PC-3 (cell line): Measurements from ENCODE around the gene OR5AR1. TPM values are rescaled to one million over a fixed set of nuclear protein-coding genes. Genes with fewer than 3 reads are reported as not detected.

Experiments
- ATAC-seq: fragments of 200-7000 bp; cut with Tn5 transposase; 2 replicates; pipeline ENCODE4 v1.9.1; 2020; ENCODE audit warnings: mild to moderate bottlenecking, moderate library complexity
- BruUV-seq: library from RNA; stranded (reverse); fragments of 400-500 nt; replicated peaks from 2 replicates; lab custom pipeline; 2021; lab: Mats Ljungman, UMichigan
- CTCF ChIA-PET: fragments of 300-600 bp; sonication (Branson Sonifier 250); formaldehyde crosslinking; loops from one replicate; lab custom pipeline; 2022; ENCODE audit warnings: antibody characterized with exemption; lab: Charles Lee
- POLR2A ChIA-PET: fragments of 300-600 bp; sonication (Branson Sonifier 250); formaldehyde crosslinking; loops from one replicate; lab custom pipeline; 2022; ENCODE audit warnings: antibody characterized with exemption; ENCODE audit not compliant: unreplicated experiment; lab: Charles Lee
- DNase-seq: peaks from one replicate; pipeline ENCODE4 v3.0.0-alpha.2; 2015
- H2AFZ ChIP-seq: fragments of 300-600 bp; sonication (generic); 2 replicates; pipeline ENCODE4 v1.6.0; 2016; ENCODE audit warnings: antibody characterized with exemption, low read length
- H3F3A ChIP-seq: fragments of 300-600 bp; sonication (generic); one replicate; pipeline ENCODE4 v1.6.0; 2017; ENCODE audit warnings: antibody characterized with exemption, low read length, control low read depth, mild to moderate bottlenecking; ENCODE audit not compliant: unreplicated experiment
- H3K27ac ChIP-seq: fragments of 300-600 bp; sonication (generic); 2 replicates; pipeline ENCODE4 v1.5.1; 2016; ENCODE audit warnings: mild to moderate bottlenecking, low read length
- H3K27me3 ChIP-seq: fragments of 300-600 bp; sonication (generic); 2 replicates; pipeline ENCODE4 v1.6.1; 2016; ENCODE audit warnings: low read length, mixed read lengths
- H3K36me3 ChIP-seq: fragments of 300-600 bp; sonication (generic); 2 replicates; pipeline ENCODE4 v1.6.1; 2016; ENCODE audit warnings: low read depth, mixed run types, low read length, mixed read lengths
- H3K4me1 ChIP-seq: fragments of 300-600 bp; sonication (generic); 2 replicates; pipeline ENCODE4 v1.5.1; 2016; ENCODE audit warnings: low read length; ENCODE audit not compliant: insufficient read depth
- H3K4me2 ChIP-seq: fragments of 300-600 bp; sonication (generic); 2 replicates; pipeline ENCODE4 v1.6.0; 2016; ENCODE audit warnings: low read length
- H3K4me3 ChIP-seq: fragments of 300-600 bp; sonication (generic); 2 replicates; pipeline ENCODE4 v1.5.1; 2016; ENCODE audit warnings: mild to moderate bottlenecking, low read length, mixed read lengths
- H3K79me2 ChIP-seq: fragments of 300-600 bp; sonication (generic); 2 replicates; pipeline ENCODE4 v1.6.1; 2017; ENCODE audit warnings: low read length, mixed read lengths
- H3K9ac ChIP-seq: fragments of 300-600 bp; sonication (generic); 2 replicates; pipeline ENCODE4 v1.6.0; 2016; ENCODE audit warnings: mild to moderate bottlenecking, low read length
- H3K9me2 ChIP-seq: fragments of 300-600 bp; sonication (generic); replicated peaks from 2 replicates; pipeline ENCODE4 v1.6.1; 2016; ENCODE audit warnings: mixed run types, low read length, mixed read lengths
- H3K9me3 ChIP-seq: fragments of 300-600 bp; sonication (generic); 2 replicates; pipeline ENCODE4 v1.6.1; 2016; ENCODE audit warnings: low read length, mixed read lengths
- H4K20me1 ChIP-seq: fragments of 300-600 bp; sonication (generic); 2 replicates; pipeline ENCODE4 v1.6.1; 2016; ENCODE audit warnings: low read length, mixed read lengths
- CTCF ChIP-seq: fragments of 300-600 bp; sonication (generic); conservative IDR thresholded peaks from 2 replicates; pipeline ENCODE4 v1.5.1; 2017; ENCODE audit warnings: antibody characterized with exemption, low read depth, mild to moderate bottlenecking, low read length
- EZH2 ChIP-seq: fragments of 300-600 bp; sonication (generic); IDR thresholded peaks from one replicate; pipeline ENCODE4 v1.6.1; 2017; ENCODE audit warnings: antibody characterized with exemption, mild to moderate bottlenecking, low read length; ENCODE audit not compliant: unreplicated experiment
- EZH2phosphoT487 ChIP-seq: fragments of 300-600 bp; sonication (generic); IDR thresholded peaks from 2 replicates; pipeline ENCODE4 v1.6.1; 2018; ENCODE audit warnings: mild to moderate bottlenecking, antibody characterized with exemption, low read length, borderline replicate concordance
- intact Hi-C: fragments of 100-400 bp; cut with micrococcal nuclease; formaldehyde crosslinking; loops from 2 replicates; pipeline ENCODE4 v1.9.0; 2023
- total RNA-seq: library from RNA; depleted of rRNA; stranded (reverse); fragments of >200 nt; gene quantifications from 2 replicates; pipeline ENCODE4 v1.2.3, GENCODE V29; 2014

Gene OR5AR1
- total RNA-seq, 1 experiment from 2014 or later: not detected

GRCh38 chr11:56705784-56706396 lies 42.4 kb downstream of the OR5AR1 start:
- Histone ChIP-seq H3K9me3 (peaks cover 3% of the 10 kb centered on the region; the same call in 1 of the 2 replicates), H3K4me2 (no peak overlapping the region), H3K4me1 (no peaks in the 10 kb centered on the region), H3K9ac (no peak overlapping the region), H3K27me3 (no peaks in the 10 kb centered on the region), H3K27ac (no peak overlapping the region), H3K79me2 (no peaks in the 10 kb centered on the region), H2AFZ (no peak overlapping the region), H3K4me3 (no peak overlapping the region), H3K9me2 (no peaks in the 10 kb centered on the region), H3K36me3 (no peaks in the 10 kb centered on the region), H3F3A (no peaks in the 10 kb centered on the region), H4K20me1 (no peaks in the 10 kb centered on the region)
- no TSS peak for BruUV-seq
- intact Hi-C loops: no loop called here
- no peak for DNase-seq
- TF ChIP-seq EZH2phosphoT487 (no peak), EZH2 (no peak), CTCF (no peak)
- ChIA-PET CTCF (no interaction called here), POLR2A (no interaction called here)
- no peak for ATAC-seq

- H3K4me1 ChIP-seq: no peaks in the 10 kb centered on the region
- no peaks in the 10 kb centered on the region for H3K9me2 ChIP-seq
- H3K4me3 ChIP-seq: no peak overlapping the region
- H3K27ac ChIP-seq: no peak overlapping the region
- no peaks in the 10 kb centered on the region for H3F3A ChIP-seq
- POLR2A ChIA-PET: no interaction called here
- no peaks in the 10 kb centered on the region for H3K27me3 ChIP-seq
- H3K9me3 ChIP-seq: peaks cover 3% of the 10 kb centered on the region; the same call in 1 of the 2 replicates
- BruUV-seq: no TSS peak
- no peak for DNase-seq
- intact Hi-C loops: no loop called here
- no peaks in the 10 kb centered on the region for H3K79me2 ChIP-seq
- H2AFZ ChIP-seq: no peak overlapping the region
- no peak overlapping the region for H3K4me2 ChIP-seq
- no peaks in the 10 kb centered on the region for H3K36me3 ChIP-seq
- H3K9ac ChIP-seq: no peak overlapping the region
- CTCF ChIA-PET: no interaction called here
- TF ChIP-seq EZH2phosphoT487 (no peak), CTCF (no peak), EZH2 (no peak)
- H4K20me1 ChIP-seq: no peaks in the 10 kb centered on the region
- ATAC-seq: no peak
These were observed 43.0 kb downstream of the OR5AR1 start for GRCh38 chr11:56706486-56706885.

GRCh38 chr11:56714206-56714605 lies 50.7 kb downstream of the OR5AR1 start:
- no peaks in the 10 kb centered on the region for H3K79me2 ChIP-seq
- no peak overlapping the region for H2AFZ ChIP-seq
- H3K9ac ChIP-seq: no peak overlapping the region
- no TSS peak for BruUV-seq
- H3K4me2 ChIP-seq: no peak overlapping the region
- ChIA-PET POLR2A (no interaction called here), CTCF (no interaction called here)
- TF ChIP-seq EZH2 (no peak), EZH2phosphoT487 (no peak), CTCF (no peak)
- intact Hi-C loops: no loop called here
- no peaks in the 10 kb centered on the region for H3K4me1 ChIP-seq
- H3K9me2 ChIP-seq: no peaks in the 10 kb centered on the region
- no peaks in the 10 kb centered on the region for H3K27me3 ChIP-seq
- H3K4me3 ChIP-seq: no peak overlapping the region
- H3K36me3 ChIP-seq: no peaks in the 10 kb centered on the region
- ATAC-seq (no peak), DNase-seq (no peak)
- H3K27ac ChIP-seq: no peak overlapping the region
- no peaks in the 10 kb centered on the region for H3K9me3 ChIP-seq
- H3F3A ChIP-seq: no peaks in the 10 kb centered on the region
- no peaks in the 10 kb centered on the region for H4K20me1 ChIP-seq
